ENCODE data around the gene FAT1.

Gene FAT1

DNA sequence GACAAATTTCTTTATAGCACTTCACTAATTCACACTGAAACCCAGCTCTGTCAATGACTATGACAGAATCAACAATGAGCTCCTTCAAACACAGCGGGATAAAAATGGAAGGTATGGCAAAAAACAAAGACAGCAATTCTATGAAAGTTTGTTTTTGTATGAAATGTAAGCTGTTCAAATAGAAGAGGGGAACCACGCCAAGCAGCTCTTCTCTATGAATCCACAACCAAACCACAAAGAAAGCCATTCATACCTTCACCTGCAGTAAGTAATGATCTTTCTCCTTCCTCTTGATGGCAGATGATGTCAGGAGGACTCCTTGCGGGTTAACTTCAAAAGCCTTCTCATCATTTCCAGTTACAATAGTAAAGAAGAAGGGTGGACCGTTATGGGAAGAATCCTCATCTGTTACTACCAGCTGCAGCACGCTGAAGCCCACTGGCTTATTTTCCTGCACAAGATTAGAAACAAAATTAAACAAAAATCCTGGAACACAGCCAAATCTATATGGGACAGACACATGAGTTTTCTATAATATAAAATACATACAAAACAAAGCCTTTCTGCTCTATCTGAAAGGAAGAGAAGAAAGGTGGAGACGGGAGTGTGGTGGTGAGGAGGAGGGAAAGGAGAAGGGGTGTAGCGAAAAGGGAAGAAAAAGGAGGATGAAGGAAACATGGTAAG is 119.4 kb downstream of the FAT1 start:
- DNase-seq: no peak

DNA sequence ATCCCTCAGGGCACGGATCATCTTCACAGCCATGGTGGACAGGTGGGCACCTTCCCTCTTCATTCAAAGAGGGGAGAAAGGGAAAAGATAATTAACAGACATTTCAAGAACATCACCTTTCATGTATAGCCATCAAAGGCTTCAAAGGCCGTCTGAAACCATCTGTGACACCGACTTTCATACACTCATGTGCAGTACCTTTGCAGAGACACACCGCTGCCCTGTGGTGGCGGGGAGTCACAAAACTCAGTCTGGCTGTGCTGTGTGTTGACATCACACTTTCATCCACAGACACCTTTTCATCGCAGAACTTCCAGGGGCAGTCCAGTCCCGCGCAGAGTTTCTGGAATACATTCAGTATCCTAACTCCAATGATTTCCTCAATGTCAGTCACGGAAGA is 120.7 kb downstream of the FAT1 start:
- no peak for DNase-seq

DNA sequence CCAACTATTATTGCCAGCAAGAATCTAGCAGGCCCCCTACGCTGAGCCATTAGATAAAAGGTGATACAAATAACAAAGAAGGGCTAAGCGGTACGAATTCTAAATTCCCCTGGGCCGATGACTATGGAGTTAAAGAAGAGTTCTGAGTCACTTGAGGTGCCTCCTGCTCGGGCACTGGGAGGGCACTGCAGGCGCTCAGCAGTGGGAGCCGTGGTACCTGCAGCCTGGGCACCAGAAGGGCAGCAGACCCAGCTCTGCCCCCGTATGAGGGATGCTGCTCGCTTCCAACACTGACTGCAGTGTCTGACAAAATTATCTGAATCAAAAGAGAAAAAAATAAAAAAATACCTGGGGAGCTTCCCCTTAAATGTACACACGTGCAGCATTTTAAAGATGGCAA is 124.2 kb downstream of the FAT1 start:
- DNase-seq: no peak

DNA sequence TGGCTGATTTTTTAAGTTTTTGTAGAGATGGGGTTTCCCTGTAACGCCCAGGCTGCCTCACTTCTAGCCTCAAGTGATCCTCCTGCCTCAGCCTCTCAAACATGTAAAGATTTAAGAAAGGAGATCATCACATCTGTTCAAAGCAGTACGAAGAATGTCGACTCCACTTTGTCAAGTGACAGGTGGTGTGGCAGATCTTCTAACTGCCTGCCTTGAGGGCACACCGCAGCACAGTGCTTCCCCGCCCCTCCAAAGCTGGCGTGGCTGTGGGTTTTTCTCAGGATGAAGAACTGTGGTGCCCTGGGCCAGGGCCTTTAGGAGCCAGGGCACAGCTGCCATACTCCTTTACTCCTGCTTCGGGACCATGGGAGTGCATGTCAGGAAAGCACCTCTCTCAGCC is 125.0 kb downstream of the FAT1 start:
- no peak for DNase-seq

DNA sequence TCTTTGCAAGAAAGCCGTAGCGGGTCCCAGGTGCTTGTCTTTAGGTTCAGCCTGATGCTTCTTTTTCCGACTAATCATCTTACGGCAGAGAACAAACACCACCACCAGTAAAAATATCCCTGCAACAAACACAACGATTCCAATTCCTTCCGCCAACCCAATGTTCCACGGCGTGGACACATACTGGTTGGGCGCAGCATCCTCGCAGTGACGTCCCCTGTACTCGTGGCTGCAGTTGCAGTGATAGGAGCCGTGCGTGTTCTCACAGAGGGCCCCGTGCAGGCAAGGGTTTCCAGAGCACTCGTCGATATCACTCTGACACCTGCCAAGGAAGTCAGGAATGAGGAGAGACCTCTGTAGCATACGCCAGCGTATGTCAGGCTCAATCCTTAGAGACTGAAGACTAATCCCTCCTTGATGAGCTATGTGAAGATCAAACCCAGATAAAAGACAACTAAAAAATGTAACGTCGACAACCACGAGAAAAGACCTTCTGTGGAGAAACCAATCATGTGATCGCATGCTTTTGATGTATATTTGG is 126.7 kb downstream of the FAT1 start:
- DNase-seq: no peak

DNA sequence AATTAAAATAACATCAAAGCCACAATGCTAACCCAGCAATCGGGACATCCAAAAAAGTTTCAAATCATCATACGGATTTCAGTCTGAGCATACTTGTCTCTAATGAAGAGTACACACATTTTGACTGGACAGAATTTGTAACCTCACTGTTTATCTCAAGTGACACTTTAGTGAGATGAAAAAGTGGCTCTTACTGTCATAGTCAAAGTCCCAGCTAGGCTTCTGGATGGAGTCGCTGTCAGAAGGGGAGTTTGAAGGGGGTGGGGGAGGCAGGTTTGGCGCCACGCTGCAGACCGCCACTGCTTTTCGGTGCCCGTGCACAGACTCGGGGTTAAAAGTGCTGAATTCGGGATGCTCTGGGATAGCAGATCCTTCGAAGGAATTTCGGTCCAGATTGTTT is 127.3 kb downstream of the FAT1 start:
- DNase-seq: no peak

DNA sequence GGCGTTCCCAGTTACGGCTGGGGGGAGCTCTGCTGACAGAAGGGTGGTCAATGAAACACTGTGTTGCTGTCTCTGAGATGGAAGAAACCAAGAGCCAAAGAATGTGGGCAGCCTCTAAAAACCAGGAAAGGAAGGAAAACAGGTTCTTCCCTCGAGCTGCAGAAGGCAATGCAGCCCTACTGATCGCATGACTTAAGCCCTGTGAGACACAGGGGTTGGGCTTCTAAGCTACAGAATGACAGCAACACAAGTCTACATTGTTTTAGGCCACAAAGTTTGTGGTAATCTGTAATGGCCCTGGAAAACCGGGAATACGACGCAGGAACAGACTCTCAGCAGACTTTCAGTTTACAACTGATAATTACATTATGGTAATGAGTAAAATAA is 130.1 kb downstream of the FAT1 start:
- DNase-seq: no peak

DNA sequence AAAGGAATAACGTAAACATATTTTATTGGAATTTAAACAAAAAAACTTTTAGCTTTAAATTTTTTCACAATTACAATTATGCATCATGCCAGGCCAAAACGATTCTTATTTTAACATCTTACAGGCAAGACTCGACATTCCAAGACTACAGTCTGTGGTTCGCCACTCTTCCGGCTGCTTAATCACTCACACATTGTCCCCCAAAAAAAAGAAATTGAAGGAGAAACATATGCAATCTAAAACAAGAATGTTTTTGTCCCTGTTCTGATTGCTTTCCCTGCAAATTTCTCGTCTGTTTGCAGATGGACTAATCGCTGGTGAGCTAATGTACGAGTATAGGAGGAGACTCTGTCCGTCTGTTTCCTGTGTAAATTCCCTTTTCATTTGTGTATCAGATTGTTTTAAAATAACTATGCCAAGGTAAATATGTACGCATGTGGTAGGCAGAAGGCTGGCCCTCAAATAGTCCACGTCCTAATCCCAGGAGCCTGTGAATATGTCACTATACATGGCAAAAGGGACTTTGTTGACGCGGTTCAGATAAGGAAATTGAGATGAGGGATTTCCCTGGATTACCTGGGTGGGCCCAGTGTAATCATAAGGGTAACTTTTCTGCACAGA is 130.6 kb downstream of the FAT1 start:
- no peak for DNase-seq

DNA sequence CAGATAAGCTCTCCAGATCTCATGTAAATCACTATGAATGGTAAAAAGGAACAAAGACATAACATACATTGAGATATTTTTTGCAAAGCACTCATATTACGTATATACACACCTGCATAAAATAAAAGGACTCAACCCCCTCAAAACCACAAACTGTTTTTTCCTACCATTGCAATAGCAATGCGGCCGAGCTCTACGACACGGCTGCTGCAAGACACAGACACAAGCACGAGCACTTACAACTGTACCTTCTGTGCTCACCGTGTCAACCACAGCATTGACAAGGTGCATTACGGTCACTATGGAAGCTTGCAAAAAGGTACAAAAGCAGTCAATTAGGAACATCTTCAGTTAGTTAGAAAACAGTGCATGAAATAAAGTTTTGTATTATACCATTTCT is 131.2 kb downstream of the FAT1 start:
- DNase-seq: no peak

DNA sequence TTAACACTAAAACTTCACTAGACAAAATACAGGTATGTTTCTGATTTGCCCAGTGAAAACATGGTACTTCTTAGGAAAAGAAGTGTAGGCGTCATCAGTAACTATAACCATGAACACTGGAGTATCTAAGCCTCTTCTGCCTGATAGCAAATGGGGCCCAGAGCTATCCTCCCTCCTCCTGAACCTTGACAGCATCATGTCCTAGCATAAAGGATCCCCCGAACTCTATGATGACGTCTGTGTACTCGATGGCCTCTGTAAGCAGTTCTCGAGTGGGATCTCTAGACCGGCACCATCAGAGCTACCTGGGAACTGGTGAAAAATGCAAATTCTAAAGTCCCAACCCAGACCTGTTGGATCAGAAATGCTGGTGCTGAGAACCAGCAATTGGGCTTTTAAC is 132.0 kb downstream of the FAT1 start:
- DNase-seq: no peak

DNA sequence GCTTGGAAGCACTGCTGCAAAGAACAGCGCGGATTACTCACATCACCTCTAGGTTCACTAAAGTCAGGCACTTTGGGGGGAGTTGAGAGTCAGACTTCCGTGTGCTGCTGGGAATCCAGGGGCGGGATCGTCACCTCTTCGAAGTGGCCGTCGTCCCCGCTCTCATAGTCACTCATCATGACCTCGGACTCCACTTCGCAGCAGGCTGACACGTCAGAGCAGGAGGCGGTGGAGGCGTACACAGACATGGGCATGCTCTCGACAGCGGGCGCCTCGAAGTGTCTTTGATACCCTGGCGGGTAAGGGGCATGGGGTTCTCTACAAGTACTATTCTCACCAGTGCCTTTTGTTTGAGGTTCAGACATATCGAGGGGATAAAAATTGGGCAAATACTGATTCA is 135.2 kb downstream of the FAT1 start:
- no peak for DNase-seq

DNA sequence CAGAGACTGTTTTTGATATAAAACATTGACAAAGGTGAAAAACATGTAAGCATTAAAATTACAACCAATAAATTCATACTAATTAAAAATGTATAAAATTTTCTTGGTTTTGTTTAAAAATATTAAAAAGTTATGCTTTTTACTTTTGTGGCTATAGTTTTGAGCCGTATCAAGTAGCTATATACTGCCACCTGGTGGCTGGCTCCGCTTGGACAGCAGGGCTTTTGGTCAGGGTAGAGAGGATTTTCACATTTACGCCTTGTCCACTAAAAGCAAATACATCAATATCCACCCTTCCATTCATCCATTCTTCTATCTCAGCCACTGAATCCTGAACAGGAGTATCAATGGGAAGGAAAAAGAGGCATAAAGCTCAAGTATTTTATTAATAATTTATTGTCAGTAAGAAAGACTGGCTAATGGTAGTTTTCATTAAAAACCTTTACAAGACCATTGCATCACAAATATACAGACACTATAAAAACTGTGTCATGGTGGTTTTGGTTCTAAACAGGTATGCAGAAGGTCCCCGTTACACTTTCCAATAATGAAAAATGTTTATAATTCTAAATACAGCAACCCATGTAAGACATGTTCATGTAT is 136.1 kb downstream of the FAT1 start:
- DNase-seq: peak; percentile 27

DNA sequence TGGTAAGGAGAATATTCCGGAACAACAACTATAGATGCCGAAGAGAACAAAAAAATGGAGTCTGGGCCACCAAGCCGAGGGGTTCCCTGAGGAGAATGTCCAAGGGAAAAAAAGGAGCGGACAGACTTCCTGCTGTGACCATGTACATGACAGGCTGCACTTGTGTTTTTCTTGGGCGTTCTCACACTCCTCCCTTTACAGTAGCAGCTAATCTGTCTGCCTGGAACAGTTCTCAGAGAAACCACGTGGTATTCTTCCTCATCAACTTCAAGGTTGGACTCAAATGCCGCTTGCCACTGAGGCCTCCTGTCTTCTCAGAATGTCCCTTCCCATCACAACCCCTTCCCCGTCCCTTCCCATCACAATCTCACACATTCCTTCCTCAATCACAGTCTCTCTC is 137.5 kb downstream of the FAT1 start:
- DNase-seq: no peak

DNA sequence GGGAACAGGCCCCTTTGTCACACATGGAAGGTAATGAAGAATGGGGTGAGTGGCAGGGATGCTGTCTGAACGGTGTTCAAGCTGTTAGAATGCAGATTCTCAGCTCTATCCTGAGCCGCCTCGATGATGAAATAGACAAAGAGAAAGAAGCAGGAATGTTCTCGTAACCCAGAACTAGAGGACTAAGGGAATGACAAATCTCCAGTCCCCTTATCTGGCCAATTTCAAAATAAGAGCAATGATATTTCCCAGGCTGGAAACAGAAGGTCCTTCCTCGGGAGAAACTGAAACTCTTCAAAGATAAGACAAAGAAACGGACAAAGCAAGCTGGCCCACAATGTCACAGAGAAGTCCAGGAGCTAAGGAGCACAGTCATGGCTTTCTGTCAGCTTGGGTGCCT is 138.7 kb downstream of the FAT1 start:
- no peak for DNase-seq

DNA sequence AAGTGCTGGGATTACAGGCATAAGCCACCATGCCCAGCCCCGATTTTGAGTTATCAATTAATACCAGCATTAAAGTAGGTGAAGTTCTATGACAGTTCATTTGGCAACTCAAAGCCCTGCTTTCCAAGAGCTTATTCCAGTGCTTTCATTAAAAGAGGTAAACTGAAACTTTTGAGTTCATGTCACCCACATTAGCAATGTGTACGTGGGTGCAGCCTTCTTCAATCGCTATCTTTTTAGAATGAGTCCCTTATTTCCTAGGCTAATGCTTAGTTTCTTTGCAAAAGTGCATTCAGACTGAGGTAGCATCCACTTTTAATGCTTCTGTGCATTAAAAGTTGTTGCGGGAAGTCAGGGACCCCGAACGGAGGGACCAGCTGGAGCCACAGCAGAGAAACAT is 142.2 kb downstream of the FAT1 start:
- DNase-seq: no peak

DNA sequence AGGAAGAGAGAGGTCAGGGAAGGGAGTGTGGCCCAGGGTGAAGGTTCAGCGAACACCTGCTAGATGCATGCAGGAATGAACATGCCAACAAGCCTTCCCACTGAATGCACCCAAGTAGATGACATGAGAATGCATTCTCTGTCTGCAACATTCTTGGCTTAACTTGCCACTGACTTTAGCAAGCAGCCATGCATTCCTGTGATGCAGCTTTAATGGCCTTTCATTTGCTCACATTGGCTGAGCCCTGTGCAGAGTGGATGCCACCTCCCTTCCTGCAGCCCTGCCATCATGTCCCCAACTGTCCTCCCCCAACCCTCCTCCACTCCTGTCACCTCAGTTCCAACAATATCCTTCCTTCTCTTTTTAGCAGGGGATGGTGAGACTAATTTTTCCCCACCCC is 143.0 kb downstream of the FAT1 start:
- DNase-seq: no peak

DNA sequence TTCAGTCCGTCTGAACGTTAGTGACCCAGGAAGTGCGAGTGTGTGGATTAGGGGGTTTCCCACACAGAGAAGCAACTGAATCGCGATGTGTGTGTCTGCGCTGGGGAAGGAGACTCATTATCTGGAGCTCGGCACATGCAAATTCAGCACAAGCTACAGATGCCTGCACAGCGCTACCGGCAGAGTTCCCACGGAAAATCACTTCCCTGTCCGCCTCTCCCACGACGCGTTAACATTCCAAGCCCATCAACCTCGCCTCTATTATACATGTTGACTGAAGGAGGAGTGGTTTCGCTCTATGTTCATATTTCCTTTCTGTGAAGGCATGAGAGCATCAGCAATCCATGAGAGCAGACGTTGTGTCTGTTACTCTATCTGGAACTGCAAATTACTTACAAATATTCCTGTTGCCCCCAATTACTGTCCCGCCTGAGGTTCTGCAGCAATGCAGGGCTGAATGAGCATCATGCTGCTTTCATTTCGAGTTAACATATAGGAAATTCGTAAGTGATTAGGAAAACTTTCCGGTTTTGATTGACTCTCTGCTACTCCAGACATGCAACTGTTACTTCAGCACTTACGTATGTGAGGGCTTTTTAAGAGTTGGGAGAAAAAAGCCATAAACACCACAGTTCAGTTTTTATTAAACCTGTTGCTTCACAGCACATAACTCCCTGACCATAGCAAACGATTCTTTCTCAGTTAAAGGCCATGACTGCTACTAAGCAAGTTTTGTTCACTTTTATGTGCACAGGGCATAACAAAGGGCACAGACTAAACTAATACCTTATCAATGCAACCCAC is 153.3 kb downstream of the FAT1 start:
- no peak for DNase-seq

DNA sequence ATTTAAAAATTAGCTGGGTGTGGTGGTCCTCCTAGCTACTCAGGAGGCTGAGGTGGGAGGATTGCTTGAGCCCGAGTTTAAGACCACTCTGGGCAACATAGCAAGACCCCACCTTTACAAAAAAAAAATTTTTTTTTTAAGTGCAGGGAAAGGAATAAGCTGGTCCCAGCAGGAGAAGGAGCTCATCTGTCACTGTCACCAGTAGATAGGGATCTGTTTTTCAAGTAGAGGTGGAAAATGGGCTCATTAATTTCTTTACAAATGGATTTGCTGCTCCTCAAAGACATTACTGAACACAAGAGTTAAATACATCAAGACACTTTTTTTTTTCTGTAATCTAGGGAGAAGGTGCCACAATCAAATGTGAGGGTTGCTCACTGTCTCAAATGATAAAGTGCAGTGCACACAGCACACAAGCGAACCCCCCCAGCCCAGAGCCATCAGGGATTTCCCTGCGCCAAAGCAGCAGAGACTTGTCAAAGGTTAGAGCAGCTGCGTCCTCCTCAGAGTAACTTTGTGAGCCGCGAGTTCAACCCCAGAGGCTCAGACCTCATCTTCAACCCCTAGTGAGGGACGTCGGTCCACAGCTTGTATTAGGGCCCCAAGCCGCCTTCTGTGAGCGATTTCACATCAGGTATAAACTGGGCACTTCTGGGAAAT is 154.0 kb downstream of the FAT1 start:
- no peak for DNase-seq

DNA sequence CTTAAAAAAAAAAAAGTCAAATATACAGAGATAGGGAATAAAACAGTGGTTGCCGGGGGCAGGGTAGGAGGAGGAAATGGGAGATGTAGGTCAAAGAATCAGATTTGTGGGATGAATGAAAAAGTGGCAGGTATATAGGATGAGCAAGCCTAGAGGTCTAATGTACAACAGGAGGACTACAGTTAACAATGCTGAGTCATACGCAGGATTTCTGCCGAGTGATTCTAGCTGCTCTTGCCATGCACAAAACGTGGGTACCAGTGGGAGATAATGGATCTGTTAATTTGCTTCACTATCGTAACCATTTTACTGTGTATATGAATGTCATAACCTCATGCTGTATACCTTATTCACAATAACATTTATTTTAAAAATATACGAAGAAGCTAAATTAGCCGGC is 157.6 kb downstream of the FAT1 start:
- DNase-seq: no peak

DNA sequence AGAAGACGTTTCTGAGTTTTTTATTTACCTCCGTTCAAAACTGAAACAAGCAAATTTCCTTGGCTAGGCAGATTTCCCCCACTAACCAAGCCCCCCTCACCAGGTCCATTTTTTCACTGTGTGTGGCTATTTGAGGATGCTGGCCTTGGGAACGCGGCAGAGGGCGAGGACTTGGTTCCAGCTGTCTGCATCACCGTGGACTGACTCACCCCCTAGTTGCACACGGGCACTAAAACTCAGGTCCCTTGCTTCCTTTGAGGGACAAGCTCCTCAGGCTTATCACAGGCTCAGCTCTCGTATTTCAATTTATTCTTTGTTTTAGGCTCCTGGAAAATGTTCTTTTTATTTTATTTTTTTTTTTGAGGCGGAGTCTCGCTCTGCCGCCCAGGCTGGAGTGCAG is 159.9 kb downstream of the FAT1 start:
- no peak for DNase-seq

DNA sequence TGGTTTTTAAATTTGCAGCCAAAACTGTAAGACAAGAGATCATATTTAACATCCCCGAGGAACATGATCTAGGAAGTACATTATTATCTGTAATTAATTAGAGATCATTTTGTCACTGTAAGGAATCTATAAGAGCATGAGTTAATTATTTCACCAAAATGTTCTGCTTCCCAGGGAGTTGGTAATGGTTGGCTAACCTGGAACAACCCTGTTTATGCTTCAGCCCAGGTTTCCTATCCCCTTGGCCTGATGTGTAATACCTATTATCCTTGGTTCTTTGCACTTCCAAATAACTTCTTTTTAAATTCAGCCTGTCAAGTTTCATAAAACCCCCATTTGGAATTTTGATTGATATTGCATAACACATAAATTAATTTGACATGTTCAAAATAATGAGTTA is 161.9 kb downstream of the FAT1 start:
- no peak for DNase-seq

DNA sequence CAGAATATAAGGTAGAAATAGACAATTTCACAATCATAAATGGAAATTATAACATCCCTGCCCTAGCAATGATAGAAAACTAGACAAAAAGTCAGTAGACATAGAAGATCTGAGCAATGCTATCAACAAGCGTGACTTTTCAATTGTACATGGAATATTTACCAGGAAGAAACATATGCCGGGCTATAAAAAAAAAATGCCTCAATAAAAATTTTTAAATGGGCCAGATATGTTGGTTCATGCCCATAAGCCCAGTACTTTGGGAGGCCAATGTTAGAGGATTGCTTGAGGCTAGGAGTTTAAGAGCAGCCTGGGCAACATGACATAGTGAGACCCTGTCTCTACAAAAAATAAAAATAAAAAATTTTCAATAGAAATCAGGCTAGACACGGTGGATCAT is 163.0 kb downstream of the FAT1 start:
- no peak for DNase-seq

DNA sequence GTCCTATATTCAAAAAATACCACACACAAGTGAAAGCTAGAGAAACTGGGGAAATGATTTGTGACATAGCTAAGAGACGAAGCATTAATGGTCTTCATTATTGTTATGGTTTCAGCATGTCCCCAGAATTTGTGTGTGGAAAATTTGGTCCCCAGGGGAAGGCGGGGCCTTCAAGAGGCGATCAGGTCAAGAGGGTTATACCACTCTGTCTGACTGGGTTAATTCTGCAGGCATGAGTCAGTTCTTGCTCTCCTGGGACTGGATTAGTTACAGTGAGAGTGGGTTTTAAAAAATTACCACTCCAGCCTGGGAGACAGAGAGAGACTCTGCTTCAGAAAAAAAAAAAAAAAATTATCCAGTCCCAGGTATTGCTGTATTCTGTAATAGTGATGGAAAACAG is 166.2 kb downstream of the FAT1 start:
- DNase-seq: no peak
